ENCODE data around the gene ATF2. TPM values are rescaled to one million over a fixed set of nuclear protein-coding genes. Genes with fewer than 3 reads are reported as not detected.

Gene ATF2
- total RNA-seq, 2 donors from 2014 or later, result 35.9 to 56.4 TPM

- no peak overlapping the region for H3K27ac ChIP-seq
- no peaks in the 10 kb centered on the region for H3K4me1 ChIP-seq (replicated peaks)
- H3K9me3 ChIP-seq, result no peaks in the 10 kb centered on the region
- no peaks in the 10 kb centered on the region for H3K36me3 ChIP-seq
- WGBS, result 86% methylated on average over 1 of the region's 1 CpG
- TF ChIP-seq POLR2AphosphoS5 (IDR thresholded peaks at IDR 0.05) (no peak), POLR2A (IDR thresholded peaks at IDR 0.05) (no peak), CTCF (IDR thresholded peaks at IDR 0.05) (no peak)
- no peak for DNase-seq (ENCODE audit: low spot score)
- H3K27me3 ChIP-seq (replicated peaks; ENCODE audit: insufficient read depth), result no peaks in the 10 kb centered on the region
- H3K4me3 ChIP-seq, result no peak overlapping the region
- intact Hi-C loops (cut with DNase I), result no loop called here
Measured at GRCh38 chr2:175068534-175068933, 99.5 kb downstream of the ATF2 start.

GRCh38 chr2:175066411-175066810 is 101.6 kb downstream of the ATF2 start:
- intact Hi-C loops (cut with DNase I), result no loop called here
- H3K27ac ChIP-seq, result no peak overlapping the region
- DNase-seq (ENCODE audit: low spot score), result no peak
- H3K4me3 ChIP-seq, result no peak overlapping the region
- H3K4me1 ChIP-seq (replicated peaks), result no peaks in the 10 kb centered on the region
- WGBS, result 87% methylated on average over 4 of the region's 4 CpGs
- no peaks in the 10 kb centered on the region for H3K27me3 ChIP-seq (replicated peaks; ENCODE audit: insufficient read depth)
- no peak for TF ChIP-seq CTCF (IDR thresholded peaks at IDR 0.05)
- TF ChIP-seq POLR2A (IDR thresholded peaks at IDR 0.05), result no peak
- no peak for TF ChIP-seq POLR2AphosphoS5 (IDR thresholded peaks at IDR 0.05)
- H3K9me3 ChIP-seq, result no peaks in the 10 kb centered on the region
- H3K36me3 ChIP-seq, result no peaks in the 10 kb centered on the region

GRCh38 chr2:175064797-175065196 is 103.2 kb downstream of the ATF2 start:
- no peaks in the 10 kb centered on the region for H3K9me3 ChIP-seq
- no peak for TF ChIP-seq POLR2A (IDR thresholded peaks at IDR 0.05)
- TF ChIP-seq CTCF (IDR thresholded peaks at IDR 0.05), result no peak
- no peak for TF ChIP-seq POLR2AphosphoS5 (IDR thresholded peaks at IDR 0.05)
- no peak for DNase-seq (ENCODE audit: low spot score)
- no peaks in the 10 kb centered on the region for H3K4me1 ChIP-seq (replicated peaks)
- no peaks in the 10 kb centered on the region for H3K36me3 ChIP-seq
- no peak overlapping the region for H3K4me3 ChIP-seq
- no peak overlapping the region for H3K27ac ChIP-seq
- WGBS, result 100% methylated on average over 5 of the region's 5 CpGs
- no peaks in the 10 kb centered on the region for H3K27me3 ChIP-seq (replicated peaks; ENCODE audit: insufficient read depth)
- intact Hi-C loops (cut with DNase I), result no loop called here

- Histone ChIP-seq H3K27me3 (replicated peaks; ENCODE audit: insufficient read depth) (no peaks in the 10 kb centered on the region), H3K4me1 (replicated peaks) (no peaks in the 10 kb centered on the region), H3K27ac (no peak overlapping the region), H3K4me3 (no peak overlapping the region), H3K9me3 (no peaks in the 10 kb centered on the region), H3K36me3 (no peaks in the 10 kb centered on the region)
- intact Hi-C loops (cut with DNase I), result no loop called here
- TF ChIP-seq CTCF (IDR thresholded peaks at IDR 0.05) (no peak), POLR2A (IDR thresholded peaks at IDR 0.05) (no peak), POLR2AphosphoS5 (IDR thresholded peaks at IDR 0.05) (no peak)
- no peak for DNase-seq (ENCODE audit: low spot score)
- 77% methylated on average over 2 of the region's 2 CpGs for WGBS
Measured at GRCh38 chr2:175063741-175064140, 104.3 kb downstream of the ATF2 start.

- Histone ChIP-seq H3K36me3 (no peaks in the 10 kb centered on the region), H3K27ac (no peak overlapping the region), H3K4me1 (replicated peaks) (no peaks in the 10 kb centered on the region), H3K27me3 (replicated peaks; ENCODE audit: insufficient read depth) (no peaks in the 10 kb centered on the region), H3K9me3 (no peaks in the 10 kb centered on the region), H3K4me3 (no peak overlapping the region)
- DNase-seq (ENCODE audit: low spot score), result no peak
- TF ChIP-seq POLR2AphosphoS5 (IDR thresholded peaks at IDR 0.05) (no peak), CTCF (IDR thresholded peaks at IDR 0.05) (no peak)
- WGBS, result 95% methylated on average over 10 of the region's 10 CpGs
- intact Hi-C loops (cut with DNase I), result no loop called here
Measured at GRCh38 chr2:175062787-175063585, 105.0 kb downstream of the ATF2 start.
